Karpas-422 (cell line): ENCODE results near the gene ATP2B3. TPM values are rescaled to one million over a fixed set of nuclear protein-coding genes. Genes with fewer than 3 reads are reported as not detected.

ENCODE experiments used
- DNase-seq: peaks from one replicate; pipeline ENCODE4 v3.0.0-alpha.2; 2015
- H2AFZ ChIP-seq: fragments of 200-600 bp; sonication (generic); 2 replicates; pipeline ENCODE4 v1.6.1; 2014; ENCODE audit warnings: antibody characterized with exemption, low read length, mixed read lengths
- H3K27ac ChIP-seq: fragments of 200-600 bp; sonication (generic); 2 replicates; pipeline ENCODE4 v1.5.1; 2014; ENCODE audit warnings: mild to moderate bottlenecking, low read length, moderate library complexity
- H3K27me3 ChIP-seq: fragments of 200-600 bp; sonication (generic); 2 replicates; pipeline ENCODE4 v1.6.1; 2014; ENCODE audit warnings: low read length, mixed read lengths
- H3K36me3 ChIP-seq: fragments of 200-600 bp; sonication (generic); 2 replicates; pipeline ENCODE4 v1.6.1; 2014; ENCODE audit warnings: low read length, mixed read lengths; ENCODE audit not compliant: insufficient read depth
- H3K4me1 ChIP-seq: fragments of 200-600 bp; sonication (generic); 2 replicates; pipeline ENCODE4 v1.6.1; 2014; ENCODE audit warnings: mild to moderate bottlenecking, low read length, mixed read lengths
- H3K4me2 ChIP-seq: fragments of 200-600 bp; sonication (generic); 2 replicates; pipeline ENCODE4 v1.6.1; 2014; ENCODE audit warnings: low read length, low read depth, mild to moderate bottlenecking; ENCODE audit not compliant: poor library complexity, severe bottlenecking
- H3K4me3 ChIP-seq: fragments of 200-600 bp; sonication (generic); 2 replicates; pipeline ENCODE4 v1.5.1; 2014; ENCODE audit warnings: mild to moderate bottlenecking, antibody characterized with exemption, low read length, mixed read lengths
- H3K79me2 ChIP-seq: fragments of 200-600 bp; sonication (generic); 2 replicates; pipeline ENCODE4 v1.6.1; 2014; ENCODE audit warnings: mild to moderate bottlenecking, low read length, mixed read lengths
- H3K9ac ChIP-seq: fragments of 200-600 bp; sonication (generic); 2 replicates; pipeline ENCODE4 v1.6.0; 2014; ENCODE audit warnings: low read length
- H3K9me2 ChIP-seq: fragments of 200-600 bp; sonication (generic), shearing (Covaris generic); replicated peaks from 2 replicates; pipeline ENCODE4 v1.6.0; 2014; ENCODE audit warnings: mild to moderate bottlenecking, low read length, moderate library complexity; ENCODE audit not compliant: insufficient read depth
- H3K9me3 ChIP-seq: fragments of 300-700, 200-600 bp; sonication (generic); 2 replicates; pipeline ENCODE4 v1.6.1; 2014; ENCODE audit warnings: low read length, mixed read lengths
- H4K20me1 ChIP-seq: fragments of 200-600 bp; sonication (generic); 2 replicates; pipeline ENCODE4 v1.6.1; 2014; ENCODE audit warnings: mild to moderate bottlenecking, antibody characterized with exemption, low read length, low read depth; ENCODE audit not compliant: insufficient read depth
- total RNA-seq: library from RNA; depleted of rRNA; stranded (reverse); fragments of >200 nt; shearing (Covaris generic); gene quantifications from 2 replicates; pipeline ENCODE4 v1.2.3, GENCODE V29; 2014; ENCODE audit warnings: low replicate concordance

Gene ATP2B3
- total RNA-seq, 1 experiment from 2014 or later, result not detected

GRCh38 chrX:153491918-153492317 is 25.5 kb upstream of the ATP2B3 start:
- Histone ChIP-seq H3K9me3 (no peaks in the 10 kb centered on the region), H3K9me2 (no peaks in the 10 kb centered on the region), H3K27ac (no peak overlapping the region), H3K9ac (no peak overlapping the region), H3K4me1 (no peaks in the 10 kb centered on the region), H3K36me3 (no peaks in the 10 kb centered on the region), H3K79me2 (no peaks in the 10 kb centered on the region), H2AFZ (no peak overlapping the region), H3K27me3 (no peaks in the 10 kb centered on the region), H4K20me1 (no peaks in the 10 kb centered on the region), H3K4me2 (no peak overlapping the region), H3K4me3 (no peak overlapping the region)
- DNase-seq, result no peak

DNA sequence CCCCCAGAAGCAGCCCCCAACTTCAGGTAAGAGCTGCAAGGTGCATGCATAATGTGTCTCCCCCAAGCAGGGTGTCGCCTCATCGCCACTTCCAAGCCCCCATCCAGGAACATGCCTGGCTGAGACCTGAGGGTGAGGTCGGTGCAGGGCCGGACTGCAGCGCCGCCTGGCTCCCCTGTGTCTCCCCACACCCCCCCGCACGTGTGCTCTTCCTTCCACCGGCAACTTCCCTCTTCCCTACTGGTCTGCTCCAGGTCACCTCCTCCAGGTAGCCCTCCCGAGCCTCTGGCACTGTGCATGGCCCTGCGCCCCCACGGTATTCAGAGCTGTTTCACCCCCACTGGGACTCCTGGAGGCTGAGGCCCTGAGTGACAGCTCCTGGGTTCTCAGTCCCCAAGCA is 24.9 kb upstream of the ATP2B3 start:
- Histone ChIP-seq H3K9me3 (no peaks in the 10 kb centered on the region), H3K36me3 (no peaks in the 10 kb centered on the region), H3K4me3 (no peak overlapping the region), H3K4me1 (no peaks in the 10 kb centered on the region), H3K27me3 (no peaks in the 10 kb centered on the region), H2AFZ (no peak overlapping the region), H4K20me1 (no peaks in the 10 kb centered on the region), H3K9me2 (no peaks in the 10 kb centered on the region), H3K9ac (no peak overlapping the region), H3K4me2 (no peak overlapping the region), H3K27ac (no peak overlapping the region), H3K79me2 (no peaks in the 10 kb centered on the region)
- DNase-seq, result no peak

DNA sequence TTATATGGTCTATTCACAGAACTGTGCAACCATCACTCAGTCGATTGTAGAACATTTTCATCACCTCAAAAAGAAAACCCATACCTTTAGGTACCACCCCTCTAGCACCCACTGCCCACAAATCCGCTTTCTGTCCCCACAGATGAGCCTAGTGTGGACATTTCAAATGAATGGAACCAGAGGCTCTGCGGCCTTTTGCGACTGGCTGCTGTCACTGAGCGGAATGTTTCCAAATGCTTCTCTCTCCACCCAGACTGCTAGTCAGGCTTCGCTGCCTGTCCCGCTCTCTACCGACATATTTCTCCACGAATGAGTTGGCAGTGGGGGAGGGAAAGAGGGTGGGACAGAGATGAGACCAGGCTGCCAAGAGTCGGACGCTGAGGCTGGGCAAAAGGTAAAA is 24.4 kb upstream of the ATP2B3 start:
- no peaks in the 10 kb centered on the region for H3K9me2 ChIP-seq
- H3K36me3 ChIP-seq, result no peaks in the 10 kb centered on the region
- no peak overlapping the region for H3K4me3 ChIP-seq
- no peaks in the 10 kb centered on the region for H4K20me1 ChIP-seq
- H3K79me2 ChIP-seq, result no peaks in the 10 kb centered on the region
- no peak overlapping the region for H2AFZ ChIP-seq
- no peak overlapping the region for H3K9ac ChIP-seq
- no peaks in the 10 kb centered on the region for H3K27me3 ChIP-seq
- H3K27ac ChIP-seq, result no peak overlapping the region
- no peak overlapping the region for H3K4me2 ChIP-seq
- no peak for DNase-seq
- no peaks in the 10 kb centered on the region for H3K9me3 ChIP-seq
- H3K4me1 ChIP-seq, result no peaks in the 10 kb centered on the region

DNA sequence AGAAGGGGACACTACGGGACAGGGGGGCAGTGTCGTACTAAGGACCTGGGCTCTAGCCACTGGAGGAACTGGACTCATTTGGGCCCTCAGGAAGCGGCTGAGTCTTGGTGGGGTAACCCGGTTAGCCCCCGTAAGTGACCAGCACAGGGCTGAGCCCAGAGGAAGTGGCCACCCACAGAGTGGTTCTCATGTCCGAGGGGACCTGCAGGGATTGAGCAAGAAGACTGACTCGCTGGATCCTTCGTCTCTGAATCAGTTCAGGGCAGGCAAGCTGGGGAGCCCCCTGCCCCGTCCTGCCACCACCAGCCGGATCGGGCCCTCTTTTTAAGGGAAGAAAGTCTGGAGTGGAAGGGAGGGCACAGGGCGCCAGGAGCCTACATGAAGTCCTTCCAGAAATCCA is 23.4 kb upstream of the ATP2B3 start:
- H3K4me2 ChIP-seq, result no peak overlapping the region
- no peak overlapping the region for H3K9ac ChIP-seq
- no peaks in the 10 kb centered on the region for H3K9me2 ChIP-seq
- H3K9me3 ChIP-seq, result no peaks in the 10 kb centered on the region
- no peaks in the 10 kb centered on the region for H3K27me3 ChIP-seq
- no peaks in the 10 kb centered on the region for H4K20me1 ChIP-seq
- H3K4me3 ChIP-seq, result no peak overlapping the region
- H3K79me2 ChIP-seq, result no peaks in the 10 kb centered on the region
- H3K4me1 ChIP-seq, result no peaks in the 10 kb centered on the region
- H3K36me3 ChIP-seq, result no peaks in the 10 kb centered on the region
- H3K27ac ChIP-seq, result no peak overlapping the region
- no peak for DNase-seq
- no peak overlapping the region for H2AFZ ChIP-seq

DNA sequence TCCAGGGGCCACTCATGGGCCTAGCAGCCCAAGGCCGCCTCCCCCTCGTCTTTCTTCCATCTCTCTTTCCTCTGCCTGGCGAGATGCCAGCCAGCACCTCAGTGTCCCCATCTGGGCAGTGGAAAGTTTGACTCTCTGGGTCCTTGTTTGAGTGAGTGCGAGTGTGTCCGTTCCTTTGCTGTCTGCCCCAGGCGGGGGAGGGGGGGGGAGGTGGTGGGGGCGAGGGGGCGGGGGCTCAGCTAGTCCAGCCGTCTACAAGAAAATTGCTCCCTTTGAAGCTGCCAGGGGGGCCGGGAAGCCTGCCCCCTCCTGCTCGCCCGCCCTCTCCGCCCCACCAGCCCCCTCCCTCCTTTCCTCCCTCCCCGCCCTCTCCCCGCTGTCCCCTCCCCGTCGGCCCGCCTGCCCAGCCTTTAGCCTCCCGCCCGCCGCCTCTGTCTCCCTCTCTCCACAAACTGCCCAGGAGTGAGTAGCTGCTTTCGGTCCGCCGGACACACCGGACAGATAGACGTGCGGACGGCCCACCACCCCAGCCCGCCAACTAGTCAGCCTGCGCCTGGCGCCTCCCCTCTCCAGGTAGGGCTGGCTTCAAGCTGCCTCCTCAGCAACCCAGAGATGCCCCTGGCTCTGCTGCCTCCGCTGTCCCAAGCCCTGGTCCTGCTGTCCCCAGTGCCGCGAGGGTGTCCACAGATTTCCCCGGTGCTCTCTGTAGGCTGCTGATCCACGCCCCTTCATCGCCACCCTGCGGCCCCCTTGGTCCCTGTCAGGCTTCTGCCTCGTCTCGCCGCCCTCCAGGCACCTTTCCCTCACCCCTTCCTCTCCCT is 22.7 kb upstream of the ATP2B3 start, which contains the start of gene BGN:
TSS of gene BGN (plus strand) at position 440 of the 821 bp plus-strand sequence. CDS start 9,652 bp downstream, outside the sequence.
- H3K9me3 ChIP-seq, result no peaks in the 10 kb centered on the region
- no peaks in the 10 kb centered on the region for H3K36me3 ChIP-seq
- no peak within 1 kb of the TSS for H3K4me3 ChIP-seq
- H3K9me2 ChIP-seq, result no peaks in the 10 kb centered on the region
- H3K9ac ChIP-seq, result no peak within 1 kb of the TSS
- no peak within 1 kb of the TSS for H2AFZ ChIP-seq
- no peak within 1 kb of the TSS for H3K4me2 ChIP-seq
- DNase-seq, result no peak
- H3K27me3 ChIP-seq, result no peaks in the 10 kb centered on the region
- H4K20me1 ChIP-seq, result no peaks in the 10 kb centered on the region
- no peak within 1 kb of the TSS for H3K27ac ChIP-seq
- H3K79me2 ChIP-seq, result no peaks in the 10 kb centered on the region
- H3K4me1 ChIP-seq, result no peaks in the 10 kb centered on the region

- Histone ChIP-seq H3K79me2 (no peaks in the 10 kb centered on the region), H3K4me2 (no peak overlapping the region), H3K4me1 (no peaks in the 10 kb centered on the region), H4K20me1 (no peaks in the 10 kb centered on the region), H2AFZ (no peak overlapping the region), H3K27me3 (no peaks in the 10 kb centered on the region), H3K36me3 (no peaks in the 10 kb centered on the region), H3K9me2 (no peaks in the 10 kb centered on the region), H3K9ac (no peak overlapping the region), H3K27ac (no peak overlapping the region), H3K4me3 (no peak overlapping the region), H3K9me3 (no peaks in the 10 kb centered on the region)
- DNase-seq, result no peak
Measured at GRCh38 chrX:153495362-153495751, 22.1 kb upstream of the ATP2B3 start.

GRCh38 chrX:153495903-153496589 is 21.4 kb upstream of the ATP2B3 start:
- Histone ChIP-seq H3K4me3 (no peak overlapping the region), H3K27me3 (no peaks in the 10 kb centered on the region), H3K9me3 (no peaks in the 10 kb centered on the region), H3K4me1 (no peaks in the 10 kb centered on the region), H3K36me3 (no peaks in the 10 kb centered on the region), H3K79me2 (no peaks in the 10 kb centered on the region), H3K27ac (no peak overlapping the region), H4K20me1 (no peaks in the 10 kb centered on the region), H3K4me2 (no peak overlapping the region), H2AFZ (no peak overlapping the region), H3K9ac (no peak overlapping the region), H3K9me2 (no peaks in the 10 kb centered on the region)
- DNase-seq, result no peak

DNA sequence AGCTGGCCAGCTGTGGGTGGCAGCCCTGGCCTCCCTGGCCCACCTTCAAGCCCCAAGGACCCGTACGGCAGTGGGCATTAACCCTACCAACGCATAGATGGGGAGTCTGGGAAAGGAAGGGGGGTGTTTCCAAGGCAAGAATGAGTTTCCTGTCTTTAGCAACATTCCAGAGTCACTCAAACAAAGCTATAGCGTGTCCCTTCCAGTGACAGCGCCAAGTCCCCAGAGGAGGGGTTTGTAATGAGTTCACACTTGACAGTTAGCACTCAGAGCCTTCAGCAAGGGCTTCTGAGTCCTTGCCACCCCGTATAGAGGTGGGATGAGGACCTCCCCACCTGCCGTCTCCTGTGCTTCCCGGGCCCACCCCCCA is 20.9 kb upstream of the ATP2B3 start:
- no peak overlapping the region for H3K27ac ChIP-seq
- H3K4me2 ChIP-seq, result no peak overlapping the region
- no peaks in the 10 kb centered on the region for H3K9me3 ChIP-seq
- H3K79me2 ChIP-seq, result no peaks in the 10 kb centered on the region
- H3K27me3 ChIP-seq, result no peaks in the 10 kb centered on the region
- no peak for DNase-seq
- H2AFZ ChIP-seq, result no peak overlapping the region
- no peak overlapping the region for H3K9ac ChIP-seq
- no peaks in the 10 kb centered on the region for H3K4me1 ChIP-seq
- no peaks in the 10 kb centered on the region for H4K20me1 ChIP-seq
- no peaks in the 10 kb centered on the region for H3K36me3 ChIP-seq
- no peak overlapping the region for H3K4me3 ChIP-seq
- no peaks in the 10 kb centered on the region for H3K9me2 ChIP-seq
